ENCODE results near the gene MAP1B.

The MAP1B gene

GRCh38 chr5:72115296-72115695 lies 8.0 kb downstream of the MAP1B start:
- TF ChIP-seq EZH2 (IDR thresholded peaks at IDR 0.05; ENCODE audit: borderline replicate concordance, low read length) (no peak), CTCF (IDR thresholded peaks at IDR 0.05; ENCODE audit: low read length) (no peak)
- Histone ChIP-seq H3K4me3 (ENCODE audit: low read depth, low read length, poor library complexity, severe bottlenecking) (no peak overlapping the region), H3K79me2 (ENCODE audit: insufficient read depth, low read length) (no peaks in the 10 kb centered on the region), H3K4me1 (ENCODE audit: insufficient read depth, low read length, severe bottlenecking) (no peaks in the 10 kb centered on the region), H4K20me1 (ENCODE audit: insufficient read depth, low read length) (no peaks in the 10 kb centered on the region), H3K9me2 (ENCODE audit: low read depth, low read length) (no peaks in the 10 kb centered on the region), H2AFZ (ENCODE audit: low read length) (no peak overlapping the region), H3K27ac (ENCODE audit: low read depth, low read length, poor library complexity, severe bottlenecking) (no peak overlapping the region), H3K4me2 (ENCODE audit: low read length) (no peak overlapping the region), H3K27me3 (ENCODE audit: insufficient read depth, low read length) (no peaks in the 10 kb centered on the region), H3K36me3 (ENCODE audit: insufficient read depth, low read length) (no peaks in the 10 kb centered on the region), H3F3A (ENCODE audit: insufficient read depth, low read length) (no peaks in the 10 kb centered on the region), H3K9me3 (ENCODE audit: low read length) (no peaks in the 10 kb centered on the region), H3K9ac (ENCODE audit: low read length) (no peak overlapping the region)

- Histone ChIP-seq H3K4me2 (ENCODE audit: low read length) (no peak overlapping the region), H4K20me1 (ENCODE audit: insufficient read depth, low read length) (no peaks in the 10 kb centered on the region), H3K4me1 (ENCODE audit: insufficient read depth, low read length, severe bottlenecking) (no peaks in the 10 kb centered on the region), H3K9me2 (ENCODE audit: low read depth, low read length) (no peaks in the 10 kb centered on the region), H3K9ac (ENCODE audit: low read length) (no peak overlapping the region), H3K27ac (ENCODE audit: low read depth, low read length, poor library complexity, severe bottlenecking) (no peak overlapping the region), H3F3A (ENCODE audit: insufficient read depth, low read length) (no peaks in the 10 kb centered on the region), H3K9me3 (ENCODE audit: low read length) (no peaks in the 10 kb centered on the region), H3K36me3 (ENCODE audit: insufficient read depth, low read length) (no peaks in the 10 kb centered on the region), H3K27me3 (ENCODE audit: insufficient read depth, low read length) (peaks cover 5% of the 10 kb centered on the region; the same call in 1 of the 2 replicates), H2AFZ (ENCODE audit: low read length) (no peak overlapping the region), H3K4me3 (ENCODE audit: low read depth, low read length, poor library complexity, severe bottlenecking) (no peak overlapping the region), H3K79me2 (ENCODE audit: insufficient read depth, low read length) (no peaks in the 10 kb centered on the region)
- no peak for TF ChIP-seq CTCF (IDR thresholded peaks at IDR 0.05; ENCODE audit: low read length)
- TF ChIP-seq EZH2 (IDR thresholded peaks at IDR 0.05; ENCODE audit: borderline replicate concordance, low read length) = no peak
Observed at GRCh38 chr5:72117307-72117706, 10.0 kb downstream of the MAP1B start.

GRCh38 chr5:72121052-72121779 lies 13.9 kb downstream of the MAP1B start:
- H3K79me2 ChIP-seq (ENCODE audit: insufficient read depth, low read length) = no peaks in the 10 kb centered on the region
- H3K27ac ChIP-seq (ENCODE audit: low read depth, low read length, poor library complexity, severe bottlenecking) = no peak overlapping the region
- H3F3A ChIP-seq (ENCODE audit: insufficient read depth, low read length) = no peaks in the 10 kb centered on the region
- H2AFZ ChIP-seq (ENCODE audit: low read length) = no peak overlapping the region
- no peak overlapping the region for H3K4me2 ChIP-seq (ENCODE audit: low read length)
- H3K9me2 ChIP-seq (ENCODE audit: low read depth, low read length) = no peaks in the 10 kb centered on the region
- no peak for TF ChIP-seq CTCF (IDR thresholded peaks at IDR 0.05; ENCODE audit: low read length)
- no peak for TF ChIP-seq EZH2 (IDR thresholded peaks at IDR 0.05; ENCODE audit: borderline replicate concordance, low read length)
- H3K9ac ChIP-seq (ENCODE audit: low read length) = no peak overlapping the region
- H3K4me1 ChIP-seq (ENCODE audit: insufficient read depth, low read length, severe bottlenecking) = no peaks in the 10 kb centered on the region
- H4K20me1 ChIP-seq (ENCODE audit: insufficient read depth, low read length) = no peaks in the 10 kb centered on the region
- no peak overlapping the region for H3K4me3 ChIP-seq (ENCODE audit: low read depth, low read length, poor library complexity, severe bottlenecking)
- H3K27me3 ChIP-seq (ENCODE audit: insufficient read depth, low read length) = peaks cover 5% of the 10 kb centered on the region; the same call in 1 of the 2 replicates
- H3K9me3 ChIP-seq (ENCODE audit: low read length) = no peaks in the 10 kb centered on the region
- no peaks in the 10 kb centered on the region for H3K36me3 ChIP-seq (ENCODE audit: insufficient read depth, low read length)

Measured in OCI-LY1 (cell line).